ENCODE measurements around the gene RASSF7.

DNA sequence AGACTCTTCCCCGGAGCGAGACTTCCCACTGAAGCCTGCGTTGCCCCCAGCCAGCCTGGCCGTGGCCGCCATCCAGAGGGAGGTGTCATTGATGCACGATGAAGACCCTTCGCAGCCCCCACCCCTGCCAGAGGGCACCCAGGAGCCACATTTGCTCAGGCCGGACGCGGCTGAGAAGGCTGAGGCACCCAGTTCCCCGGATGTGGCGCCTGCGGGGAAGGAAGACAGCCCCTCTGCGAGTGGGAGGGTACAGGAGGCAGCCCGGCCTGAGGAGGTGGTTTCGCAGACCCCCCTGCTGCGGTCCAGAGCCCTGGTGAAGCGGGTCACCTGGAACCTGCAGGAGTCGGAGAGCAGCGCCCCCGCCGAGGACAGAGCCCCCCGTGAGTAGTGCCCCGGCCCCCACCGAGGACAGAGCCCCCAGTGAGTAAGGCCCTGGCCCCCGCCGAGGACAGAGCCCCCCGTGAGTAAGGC lies 48.6 kb downstream of the RASSF7 start:
- TF ChIP-seq CTCF (IDR thresholded peaks at IDR 0.05), result no peak
- no peak for TF ChIP-seq POLR2A (IDR thresholded peaks at IDR 0.05)
